HG02852 (cell line): ENCODE results near the gene KRTAP4-7.
"Not testable (repeated sequence)": the region's sequence is repeated elsewhere in the genome, so short reads cannot be mapped to it uniquely, and the experiment has no call there.

Source experiments
- ATAC-seq: cut with Tn5 transposase; IDR thresholded peaks from one replicate; pipeline ENCODE4 v1.9.1; 2021; ENCODE audit warnings: mild to moderate bottlenecking, moderate library complexity; ENCODE audit not compliant: unreplicated experiment

KRTAP4-7 gene

GRCh38 chr17:41084100-41084856 lies at the start of gene KRTAP4-7:
KRTAP4-7 (plus strand) TSS chr17:41084150; CDS start chr17:41084207, 57 bp downstream.
- not testable (repeated sequence) for ATAC-seq

DNA sequence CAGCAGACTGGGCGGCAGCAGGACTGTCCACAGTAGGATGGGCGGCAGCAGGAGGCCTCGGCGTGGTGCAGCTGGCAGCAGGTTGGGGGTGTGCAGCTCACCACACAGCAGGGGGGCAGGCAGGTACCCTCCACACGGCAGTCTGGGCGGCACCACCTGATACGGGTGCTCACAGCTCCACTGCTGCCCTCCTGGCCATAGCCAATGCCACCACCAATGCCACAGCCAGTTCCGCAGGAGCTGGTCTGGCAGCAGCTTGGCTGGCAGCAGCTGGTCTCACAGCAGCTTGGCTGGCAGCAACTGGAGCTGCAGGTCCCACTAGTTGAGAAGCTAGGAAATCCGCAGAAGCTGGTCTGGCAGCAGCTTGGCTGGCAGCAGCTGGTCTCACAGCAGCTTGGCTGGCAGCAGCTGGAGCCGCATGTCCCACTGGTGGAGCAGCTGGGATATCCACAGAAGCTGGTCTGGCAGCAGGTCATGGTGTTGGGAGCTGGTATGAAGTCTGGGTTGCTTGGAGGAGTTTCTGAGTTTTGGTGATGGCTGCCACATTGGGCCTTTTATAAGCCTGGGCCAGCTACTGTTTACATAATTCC lies 49.5 kb upstream of the KRTAP4-7 start, which contains the start of gene KRTAP1-3:
KRTAP1-3 (minus strand) TSS at position 529 of the 590 bp plus-strand sequence; CDS start at position 476, 53 bp downstream.
- ATAC-seq: not testable (repeated sequence)

DNA sequence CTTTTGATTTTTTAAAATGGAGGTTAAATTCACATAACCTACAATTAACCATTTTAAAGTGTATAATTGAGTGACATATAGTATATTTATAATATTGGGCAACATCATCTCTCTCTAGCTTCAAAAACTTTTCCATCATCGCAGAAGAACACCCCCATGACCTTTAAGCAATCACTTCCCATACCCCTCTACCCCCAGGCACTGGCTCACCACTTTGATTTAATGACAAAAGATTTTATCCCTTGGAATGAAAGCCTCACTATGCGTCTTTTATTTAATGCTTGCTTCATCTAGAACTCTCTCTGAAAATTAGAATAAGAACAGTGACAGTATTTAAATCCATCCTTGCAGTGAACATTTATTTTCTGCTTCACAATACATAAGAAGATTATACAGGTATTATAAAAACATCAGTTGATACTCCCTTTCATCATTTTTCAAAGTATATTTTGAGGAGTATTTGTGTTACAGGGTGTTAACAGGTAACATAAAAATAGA lies 46.0 kb upstream of the KRTAP4-7 start:
- no peak for ATAC-seq

GRCh38 chr17:41040783-41041571 lies 43.0 kb upstream of the KRTAP4-7 start, which contains the start of gene KRTAP1-1:
KRTAP1-1 (minus strand) TSS chr17:41041450; CDS start chr17:41041397, 53 bp downstream.
- ATAC-seq: not testable (repeated sequence)

GRCh38 chr17:41042953-41043352 lies 41.0 kb upstream of the KRTAP4-7 start:
- no peak for ATAC-seq

DNA sequence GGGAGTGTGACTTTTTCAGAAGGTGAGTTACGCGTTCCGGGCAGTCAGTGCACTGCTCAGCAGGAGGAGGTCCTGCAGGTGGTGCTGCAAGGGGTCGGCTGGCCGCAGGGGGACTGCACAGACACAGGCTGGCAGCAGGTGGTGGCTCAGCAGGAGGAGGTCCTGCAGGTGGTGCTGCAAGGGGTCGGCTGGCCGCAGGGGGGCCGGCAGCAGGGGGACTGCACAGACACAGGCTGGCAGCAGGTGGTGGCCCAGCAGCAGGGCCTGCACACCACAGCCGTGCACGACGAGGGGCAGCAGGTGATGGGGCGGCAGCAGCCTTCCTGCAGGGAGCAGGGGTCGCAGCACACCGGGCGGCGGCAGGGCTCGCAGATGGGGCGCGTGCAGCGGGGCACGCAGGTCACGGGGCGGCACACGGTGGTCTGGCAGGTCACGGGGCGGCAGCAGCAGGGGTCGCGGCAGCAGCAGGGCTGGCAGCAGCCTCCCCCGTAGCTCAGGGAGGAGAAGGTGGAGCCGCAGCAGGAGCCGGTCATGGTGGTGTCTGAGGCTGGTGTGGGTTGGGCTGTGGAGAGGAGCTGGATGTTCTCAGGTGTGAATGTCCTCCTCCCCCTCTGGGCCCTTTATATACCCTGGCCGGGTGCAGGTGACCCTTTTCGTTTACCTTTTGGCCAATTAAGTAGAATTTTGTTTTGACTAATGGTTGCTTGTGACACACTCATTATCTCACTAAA lies 37.0 kb upstream of the KRTAP4-7 start, which contains the start of gene KRTAP2-1:
KRTAP2-1 (minus strand) TSS at position 582 of the 731 bp plus-strand sequence; CDS start at position 533, 49 bp downstream.
- ATAC-seq: not testable (repeated sequence)

GRCh38 chr17:41048441-41048840 lies 35.5 kb upstream of the KRTAP4-7 start:
- no peak for ATAC-seq

GRCh38 chr17:41049110-41049509 lies 34.8 kb upstream of the KRTAP4-7 start:
- no peak for ATAC-seq

DNA sequence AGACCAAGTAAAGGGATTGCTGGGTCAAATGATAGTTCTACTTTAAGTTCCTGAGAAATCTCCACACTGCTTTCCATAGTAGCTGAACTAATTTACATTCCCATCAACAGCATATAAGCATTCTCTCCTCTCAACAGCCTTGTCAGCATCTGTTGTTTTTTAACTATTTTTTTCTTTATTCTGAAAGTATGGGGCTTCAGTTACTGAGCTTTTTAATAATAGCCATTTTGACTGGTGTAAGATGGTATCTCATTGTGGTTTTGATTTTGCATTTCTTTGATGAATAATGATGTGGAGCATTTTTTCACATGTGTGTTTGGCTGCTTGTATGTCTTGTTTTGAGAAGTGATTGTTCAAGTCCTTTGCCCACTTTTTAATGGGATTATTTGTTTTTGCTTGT lies 31.4 kb upstream of the KRTAP4-7 start:
- no peak for ATAC-seq

- no peak for ATAC-seq
Measured at GRCh38 chr17:41054025-41054424, 29.9 kb upstream of the KRTAP4-7 start.

- not testable (repeated sequence) for ATAC-seq
Measured at GRCh38 chr17:41054556-41054955, 29.4 kb upstream of the KRTAP4-7 start.

GRCh38 chr17:41055130-41055529 lies 28.8 kb upstream of the KRTAP4-7 start, which contains the start of gene KRTAP2-2:
KRTAP2-2 (minus strand) TSS chr17:41055230; CDS start chr17:41055211, 19 bp downstream.
- not testable (repeated sequence) for ATAC-seq

GRCh38 chr17:41057547-41057946 lies 26.4 kb upstream of the KRTAP4-7 start:
- ATAC-seq: no peak

DNA sequence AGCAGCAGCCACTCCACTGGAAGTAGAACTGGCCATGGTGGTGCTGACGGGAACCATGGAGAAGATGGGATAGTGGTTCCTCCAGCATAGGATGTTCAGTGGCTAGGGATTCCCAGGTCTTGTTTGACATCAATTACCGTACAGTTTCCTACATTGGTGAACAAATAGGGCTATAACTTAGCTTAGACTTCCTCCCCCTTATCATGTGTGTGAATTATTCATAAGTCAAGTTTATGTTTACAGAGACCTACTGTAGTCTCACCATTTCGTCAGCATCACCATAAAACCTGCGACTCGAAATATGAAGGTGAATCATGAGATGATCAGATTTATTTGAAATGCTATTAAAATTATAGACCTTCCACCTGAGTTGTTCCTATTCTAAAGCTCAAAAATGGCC lies 25.2 kb upstream of the KRTAP4-7 start:
- no peak for ATAC-seq

- ATAC-seq: not testable (repeated sequence)
Measured at GRCh38 chr17:41059276-41060051, 24.5 kb upstream of the KRTAP4-7 start.

- ATAC-seq: no peak
Measured at GRCh38 chr17:41060052-41060604, 23.8 kb upstream of the KRTAP4-7 start, which contains the start of gene KRTAP2-3. KRTAP2-3 (minus strand) TSS chr17:41060114; CDS start chr17:41060050, 64 bp downstream.

DNA sequence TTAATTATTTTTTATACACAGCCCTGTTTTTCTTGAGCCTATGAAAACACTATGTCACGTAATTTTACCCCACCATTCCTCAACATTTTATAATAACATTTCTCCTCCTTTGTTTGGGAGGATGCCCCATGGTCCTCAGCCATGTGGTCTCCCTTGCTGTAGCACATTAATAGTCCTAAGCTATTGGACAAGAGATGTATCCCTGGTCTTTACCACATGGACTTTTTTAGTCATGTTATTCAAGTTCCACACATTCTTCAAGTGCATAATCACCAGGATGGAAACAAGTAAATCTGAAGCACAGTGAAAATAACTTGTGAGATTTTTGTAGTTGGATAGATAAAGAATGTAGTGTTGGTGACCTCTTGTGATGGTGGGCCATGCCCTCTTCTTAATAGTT lies 22.0 kb upstream of the KRTAP4-7 start:
- no peak for ATAC-seq

- ATAC-seq: no peak
Measured at GRCh38 chr17:41063449-41063848, 20.5 kb upstream of the KRTAP4-7 start.

- ATAC-seq: no peak
Measured at GRCh38 chr17:41064301-41064700, 19.6 kb upstream of the KRTAP4-7 start.
